ENCODE results near the gene SLC22A6. TPM values are rescaled to one million over a fixed set of nuclear protein-coding genes. Genes with fewer than 3 reads are reported as not detected.

Gene SLC22A6
- total RNA-seq, 1 experiment from 2014 or later = not detected

DNA sequence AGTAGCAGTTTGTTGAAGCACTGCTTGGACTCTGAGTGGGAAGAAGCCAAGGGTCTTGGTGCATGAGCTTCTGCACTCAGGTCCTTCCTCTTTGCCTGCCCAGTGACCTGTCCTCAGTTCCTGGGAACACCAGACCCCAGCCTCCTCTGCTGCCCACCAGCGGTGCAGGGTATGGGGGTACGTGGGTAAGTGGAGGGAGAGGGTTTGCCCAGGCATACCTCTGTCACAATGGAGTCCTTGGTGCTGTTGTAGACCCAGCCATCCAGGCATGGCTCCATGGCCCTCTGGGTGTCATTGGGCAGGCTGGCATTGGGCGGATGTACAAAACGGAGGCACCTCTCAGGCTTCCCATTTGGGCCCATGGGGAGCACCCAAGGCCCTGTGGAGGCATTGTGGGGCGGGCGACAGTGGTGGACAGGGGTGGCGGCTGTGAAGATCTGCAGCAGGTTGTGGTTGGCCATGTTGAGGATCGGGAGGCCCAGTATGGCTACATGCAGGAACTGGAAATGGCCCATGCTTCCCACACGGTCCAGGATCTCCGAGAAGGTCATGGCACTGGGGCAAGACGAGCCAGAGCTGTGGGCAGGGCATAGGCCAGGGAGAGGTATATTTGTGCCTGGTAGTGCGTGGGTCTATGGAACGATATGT lies 29.8 kb upstream of the SLC22A6 start:
- Mint-ChIP-seq H3K9me3 (no peaks in the 10 kb centered on the region), H3K27ac (no peak overlapping the region), H3K4me3 (no peak overlapping the region), H3K4me1 (peaks cover 20% of the 10 kb centered on the region), H3K27me3 (ENCODE audit: low read depth) (peaks cover 5% of the 10 kb centered on the region; the same call in 1 of the 2 replicates), H3K36me3 (no peaks in the 10 kb centered on the region)
- POLR2A ChIA-PET = no interaction called here
- ATAC-seq (no peak), DNase-seq (ENCODE audit: low spot score) (no peak)
- CTCF ChIA-PET = interaction anchor here (0.9 to 2.2 kb wide), 4 partner anchors 15 to 108 kb away, joined by 4 to 13 read pairs (median 6); no protein-coding TSS in a partner anchor
- TF ChIP-seq TCF7 (CRISPR knock-in tag; IDR thresholded peaks at IDR 0.05; ENCODE audit: low read depth) (no peak), NFE2L1 (CRISPR knock-in tag; IDR thresholded peaks at IDR 0.05) (no peak)
- TF ChIP-seq, protein P1, sequence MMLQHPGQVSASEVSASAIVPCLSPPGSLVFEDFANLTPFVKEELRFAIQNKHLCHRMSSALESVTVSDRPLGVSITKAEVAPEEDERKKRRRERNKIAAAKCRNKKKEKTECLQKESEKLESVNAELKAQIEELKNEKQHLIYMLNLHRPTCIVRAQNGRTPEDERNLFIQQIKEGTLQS (CRISPR knock-in tag; conservative IDR thresholded peaks at IDR 0.05) = no peak

DNA sequence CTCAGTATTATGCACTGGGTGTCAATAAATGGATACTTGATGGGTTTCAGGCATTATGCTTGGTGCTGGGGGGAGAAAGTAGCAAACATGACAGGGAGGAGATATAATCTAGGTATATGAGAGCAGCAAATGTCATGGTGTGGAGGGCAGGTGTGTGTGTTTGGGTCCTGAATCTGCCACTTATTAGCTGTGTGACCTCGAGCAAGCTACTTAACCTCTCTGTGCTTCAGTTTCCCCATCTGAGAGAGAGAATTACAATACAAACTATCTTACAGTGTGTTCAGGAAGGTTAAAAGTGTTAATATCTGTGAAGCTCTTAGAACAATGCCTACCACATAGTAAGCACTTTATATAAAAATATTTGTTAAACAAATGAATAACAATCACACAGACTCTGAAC lies 28.1 kb upstream of the SLC22A6 start:
- TF ChIP-seq, protein P2, sequence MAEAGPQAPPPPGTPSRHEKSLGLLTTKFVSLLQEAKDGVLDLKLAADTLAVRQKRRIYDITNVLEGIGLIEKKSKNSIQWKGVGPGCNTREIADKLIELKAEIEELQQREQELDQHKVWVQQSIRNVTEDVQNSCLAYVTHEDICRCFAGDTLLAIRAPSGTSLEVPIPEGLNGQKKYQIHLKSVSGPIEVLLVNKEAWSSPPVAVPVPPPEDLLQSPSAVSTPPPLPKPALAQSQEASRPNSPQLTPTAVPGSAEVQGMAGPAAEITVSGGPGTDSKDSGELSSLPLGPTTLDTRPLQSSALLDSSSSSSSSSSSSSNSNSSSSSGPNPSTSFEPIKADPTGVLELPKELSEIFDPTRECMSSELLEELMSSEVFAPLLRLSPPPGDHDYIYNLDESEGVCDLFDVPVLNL (CRISPR knock-in tag; IDR thresholded peaks at IDR 0.05; ENCODE audit: borderline replicate concordance, low read depth) = no peak
- TF ChIP-seq, protein P3, sequence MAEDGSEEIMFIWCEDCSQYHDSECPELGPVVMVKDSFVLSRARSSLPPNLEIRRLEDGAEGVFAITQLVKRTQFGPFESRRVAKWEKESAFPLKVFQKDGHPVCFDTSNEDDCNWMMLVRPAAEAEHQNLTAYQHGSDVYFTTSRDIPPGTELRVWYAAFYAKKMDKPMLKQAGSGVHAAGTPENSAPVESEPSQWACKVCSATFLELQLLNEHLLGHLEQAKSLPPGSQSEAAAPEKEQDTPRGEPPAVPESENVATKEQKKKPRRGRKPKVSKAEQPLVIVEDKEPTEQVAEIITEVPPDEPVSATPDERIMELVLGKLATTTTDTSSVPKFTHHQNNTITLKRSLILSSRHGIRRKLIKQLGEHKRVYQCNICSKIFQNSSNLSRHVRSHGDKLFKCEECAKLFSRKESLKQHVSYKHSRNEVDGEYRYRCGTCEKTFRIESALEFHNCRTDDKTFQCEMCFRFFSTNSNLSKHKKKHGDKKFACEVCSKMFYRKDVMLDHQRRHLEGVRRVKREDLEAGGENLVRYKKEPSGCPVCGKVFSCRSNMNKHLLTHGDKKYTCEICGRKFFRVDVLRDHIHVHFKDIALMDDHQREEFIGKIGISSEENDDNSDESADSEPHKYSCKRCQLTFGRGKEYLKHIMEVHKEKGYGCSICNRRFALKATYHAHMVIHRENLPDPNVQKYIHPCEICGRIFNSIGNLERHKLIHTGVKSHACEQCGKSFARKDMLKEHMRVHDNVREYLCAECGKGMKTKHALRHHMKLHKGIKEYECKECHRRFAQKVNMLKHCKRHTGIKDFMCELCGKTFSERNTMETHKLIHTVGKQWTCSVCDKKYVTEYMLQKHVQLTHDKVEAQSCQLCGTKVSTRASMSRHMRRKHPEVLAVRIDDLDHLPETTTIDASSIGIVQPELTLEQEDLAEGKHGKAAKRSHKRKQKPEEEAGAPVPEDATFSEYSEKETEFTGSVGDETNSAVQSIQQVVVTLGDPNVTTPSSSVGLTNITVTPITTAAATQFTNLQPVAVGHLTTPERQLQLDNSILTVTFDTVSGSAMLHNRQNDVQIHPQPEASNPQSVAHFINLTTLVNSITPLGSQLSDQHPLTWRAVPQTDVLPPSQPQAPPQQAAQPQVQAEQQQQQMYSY (CRISPR knock-in tag; IDR thresholded peaks at IDR 0.05) = no peak
- TF ChIP-seq TEAD4 (CRISPR knock-in tag; IDR thresholded peaks at IDR 0.05) (no peak), FOXJ3 (CRISPR knock-in tag; IDR thresholded peaks at IDR 0.05; ENCODE audit: borderline replicate concordance) (no peak), SMAD3 (CRISPR knock-in tag; IDR thresholded peaks at IDR 0.05; ENCODE audit: borderline replicate concordance) (no peak), JUN (CRISPR knock-in tag; IDR thresholded peaks at IDR 0.05) (no peak)
- TF ChIP-seq, protein P4, sequence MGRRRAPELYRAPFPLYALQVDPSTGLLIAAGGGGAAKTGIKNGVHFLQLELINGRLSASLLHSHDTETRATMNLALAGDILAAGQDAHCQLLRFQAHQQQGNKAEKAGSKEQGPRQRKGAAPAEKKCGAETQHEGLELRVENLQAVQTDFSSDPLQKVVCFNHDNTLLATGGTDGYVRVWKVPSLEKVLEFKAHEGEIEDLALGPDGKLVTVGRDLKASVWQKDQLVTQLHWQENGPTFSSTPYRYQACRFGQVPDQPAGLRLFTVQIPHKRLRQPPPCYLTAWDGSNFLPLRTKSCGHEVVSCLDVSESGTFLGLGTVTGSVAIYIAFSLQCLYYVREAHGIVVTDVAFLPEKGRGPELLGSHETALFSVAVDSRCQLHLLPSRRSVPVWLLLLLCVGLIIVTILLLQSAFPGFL (CRISPR knock-in tag; IDR thresholded peaks at IDR 0.05; ENCODE audit: borderline replicate concordance) = no peak
- TF ChIP-seq, protein P5, sequence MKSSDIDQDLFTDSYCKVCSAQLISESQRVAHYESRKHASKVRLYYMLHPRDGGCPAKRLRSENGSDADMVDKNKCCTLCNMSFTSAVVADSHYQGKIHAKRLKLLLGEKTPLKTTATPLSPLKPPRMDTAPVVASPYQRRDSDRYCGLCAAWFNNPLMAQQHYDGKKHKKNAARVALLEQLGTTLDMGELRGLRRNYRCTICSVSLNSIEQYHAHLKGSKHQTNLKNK (CRISPR knock-in tag; IDR thresholded peaks at IDR 0.05) = no peak
- TF ChIP-seq, protein P6, sequence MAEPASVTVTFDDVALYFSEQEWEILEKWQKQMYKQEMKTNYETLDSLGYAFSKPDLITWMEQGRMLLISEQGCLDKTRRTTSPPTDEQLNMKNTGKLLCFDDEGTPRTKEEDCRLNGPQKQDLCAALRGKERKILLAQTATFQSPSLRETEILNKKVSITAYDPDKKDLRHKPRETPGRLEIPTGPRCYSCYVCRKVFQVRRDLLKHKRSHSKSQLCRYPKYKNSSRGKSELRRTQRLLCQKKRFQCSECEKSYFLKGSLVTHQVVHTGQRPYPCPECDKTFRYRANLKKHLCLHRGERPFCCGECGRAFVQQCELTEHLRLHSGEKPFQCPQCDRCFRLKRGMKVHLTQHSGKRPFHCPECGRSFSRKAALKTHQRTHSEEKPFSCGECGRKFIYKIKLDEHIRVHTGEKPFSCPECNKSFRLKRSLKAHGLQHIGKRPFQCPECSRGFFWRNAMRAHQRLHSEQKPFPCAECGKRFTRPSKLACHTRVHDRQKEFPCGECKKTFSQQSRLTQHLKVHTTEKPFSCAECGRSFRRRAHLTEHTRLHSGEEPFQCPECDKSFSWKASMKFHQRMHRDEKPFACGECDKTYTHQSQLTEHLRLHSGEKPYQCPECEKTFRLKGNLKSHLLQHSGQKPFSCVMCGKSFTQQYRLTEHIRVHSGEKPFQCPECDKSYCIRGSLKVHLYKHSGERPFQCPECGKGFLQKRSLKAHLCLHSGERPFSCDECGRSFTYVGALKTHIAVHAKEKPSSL (CRISPR knock-in tag; conservative IDR thresholded peaks at IDR 0.05) = no peak
- TF ChIP-seq, protein P7, sequence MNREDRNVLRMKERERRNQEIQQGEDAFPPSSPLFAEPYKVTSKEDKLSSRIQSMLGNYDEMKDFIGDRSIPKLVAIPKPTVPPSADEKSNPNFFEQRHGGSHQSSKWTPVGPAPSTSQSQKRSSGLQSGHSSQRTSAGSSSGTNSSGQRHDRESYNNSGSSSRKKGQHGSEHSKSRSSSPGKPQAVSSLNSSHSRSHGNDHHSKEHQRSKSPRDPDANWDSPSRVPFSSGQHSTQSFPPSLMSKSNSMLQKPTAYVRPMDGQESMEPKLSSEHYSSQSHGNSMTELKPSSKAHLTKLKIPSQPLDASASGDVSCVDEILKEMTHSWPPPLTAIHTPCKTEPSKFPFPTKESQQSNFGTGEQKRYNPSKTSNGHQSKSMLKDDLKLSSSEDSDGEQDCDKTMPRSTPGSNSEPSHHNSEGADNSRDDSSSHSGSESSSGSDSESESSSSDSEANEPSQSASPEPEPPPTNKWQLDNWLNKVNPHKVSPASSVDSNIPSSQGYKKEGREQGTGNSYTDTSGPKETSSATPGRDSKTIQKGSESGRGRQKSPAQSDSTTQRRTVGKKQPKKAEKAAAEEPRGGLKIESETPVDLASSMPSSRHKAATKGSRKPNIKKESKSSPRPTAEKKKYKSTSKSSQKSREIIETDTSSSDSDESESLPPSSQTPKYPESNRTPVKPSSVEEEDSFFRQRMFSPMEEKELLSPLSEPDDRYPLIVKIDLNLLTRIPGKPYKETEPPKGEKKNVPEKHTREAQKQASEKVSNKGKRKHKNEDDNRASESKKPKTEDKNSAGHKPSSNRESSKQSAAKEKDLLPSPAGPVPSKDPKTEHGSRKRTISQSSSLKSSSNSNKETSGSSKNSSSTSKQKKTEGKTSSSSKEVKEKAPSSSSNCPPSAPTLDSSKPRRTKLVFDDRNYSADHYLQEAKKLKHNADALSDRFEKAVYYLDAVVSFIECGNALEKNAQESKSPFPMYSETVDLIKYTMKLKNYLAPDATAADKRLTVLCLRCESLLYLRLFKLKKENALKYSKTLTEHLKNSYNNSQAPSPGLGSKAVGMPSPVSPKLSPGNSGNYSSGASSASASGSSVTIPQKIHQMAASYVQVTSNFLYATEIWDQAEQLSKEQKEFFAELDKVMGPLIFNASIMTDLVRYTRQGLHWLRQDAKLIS (CRISPR knock-in tag; IDR thresholded peaks at IDR 0.05; ENCODE audit: borderline replicate concordance) = no peak
- peaks cover 1% of the 10 kb centered on the region; the same call in 1 of the 2 replicates for H3K27me3 Mint-ChIP-seq (ENCODE audit: low read depth)
- H3K4me3 Mint-ChIP-seq = no peak overlapping the region
- no peaks in the 10 kb centered on the region for H3K9me3 Mint-ChIP-seq
- no peak for DNase-seq (ENCODE audit: low spot score)
- H3K4me1 Mint-ChIP-seq = peaks cover 20% of the 10 kb centered on the region
- CTCF ChIA-PET = interaction anchor here (2.5 to 9.1 kb wide), 2 partner anchors 8 to 38 kb away, joined by 11 to 105 read pairs; no protein-coding TSS in a partner anchor
- ATAC-seq = no peak
- POLR2A ChIA-PET = no interaction called here
- H3K27ac Mint-ChIP-seq = no peak overlapping the region
- H3K36me3 Mint-ChIP-seq = no peaks in the 10 kb centered on the region
